Activated CD4-positive, alpha-beta T cell treated with anti-CD3 and anti-CD28 coated beads, Interleukin-2, amount 50 U/mL, for 4 hours (primary cell): ENCODE measurements around the gene TMEM163.

ENCODE experiments used
- DNase-seq, 2 experiments: peaks; one replicate each; pipeline ENCODE4 v3.0.0-alpha.2; 2020

The TMEM163 gene

GRCh38 chr2:134470561-134471168, 248.1 kb downstream of the TMEM163 start:
- no peak for DNase-seq

DNA sequence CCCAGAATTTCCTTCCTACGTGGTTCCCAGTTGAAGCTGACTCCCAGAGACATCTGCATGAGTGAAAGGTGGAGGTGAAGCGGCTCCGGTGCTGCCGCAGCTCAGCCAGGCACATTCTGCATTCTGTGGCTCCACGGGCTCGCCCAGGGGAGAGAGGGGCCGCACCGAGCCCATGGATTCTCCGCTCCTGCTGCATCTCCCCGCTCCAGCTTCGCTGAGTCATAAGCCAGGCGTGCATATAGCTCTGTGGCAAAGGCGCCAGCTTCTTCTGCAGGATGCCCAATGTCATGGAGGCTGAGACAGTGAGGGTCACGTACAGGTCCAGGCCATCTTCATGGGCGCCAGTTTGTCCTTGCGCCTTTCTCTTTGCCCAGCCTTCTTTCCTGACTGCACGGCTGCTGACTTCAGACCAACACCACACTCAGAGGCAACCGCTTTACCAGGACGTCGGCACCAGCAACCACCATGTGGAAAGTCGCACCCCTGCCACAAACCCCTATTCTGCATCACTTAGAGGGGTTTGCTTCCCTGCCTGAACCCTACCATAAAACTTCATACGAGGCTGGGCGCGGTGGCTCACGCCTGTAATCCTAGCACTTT, 249.2 kb downstream of the TMEM163 start:
- no peak for DNase-seq

DNA sequence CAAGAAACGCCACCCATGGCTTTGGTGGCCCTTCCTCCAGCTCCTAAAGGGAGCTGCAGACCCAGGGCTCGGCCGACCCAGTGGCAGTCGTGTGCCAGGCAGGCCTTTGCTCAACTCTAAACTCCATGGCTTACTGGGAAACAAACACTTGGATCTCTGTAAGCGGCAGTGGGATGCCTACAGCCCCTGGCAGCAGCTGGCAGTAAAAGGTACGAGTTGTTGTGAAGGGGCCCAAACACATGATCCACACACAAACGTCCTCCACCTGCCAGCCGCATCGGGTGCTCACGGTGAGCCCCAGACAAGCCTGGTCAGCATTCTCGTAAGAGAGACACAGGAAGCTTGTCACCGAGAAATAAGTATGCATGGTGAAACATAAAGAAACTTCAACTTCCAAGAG, 250.0 kb downstream of the TMEM163 start:
- no peak for DNase-seq

- DNase-seq: no peak
These were observed 250.6 kb downstream of the TMEM163 start for GRCh38 chr2:134468164-134468563.

DNA sequence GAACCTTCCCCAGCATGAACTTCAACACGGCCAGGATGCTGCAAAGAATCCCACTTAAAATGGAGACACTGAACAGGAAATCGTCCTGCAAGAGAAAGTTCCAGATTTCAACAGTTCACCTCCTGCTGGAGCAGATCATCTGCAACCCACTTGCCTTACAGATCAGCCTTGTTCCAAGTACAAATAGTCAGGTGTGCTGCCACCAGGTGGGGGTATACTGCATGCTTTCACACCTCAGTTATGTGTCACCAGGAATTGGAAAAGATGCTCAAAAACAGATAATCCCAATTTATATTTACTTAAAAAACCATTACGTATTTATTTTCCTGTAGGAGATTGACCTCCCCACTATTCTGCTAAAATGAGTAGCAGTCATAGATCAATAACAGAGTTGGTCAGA, 252.7 kb downstream of the TMEM163 start:
- peak; percentile 20 to 22 for DNase-seq

GRCh38 chr2:134465228-134466105, 253.3 kb downstream of the TMEM163 start:
- DNase-seq: no peak

DNA sequence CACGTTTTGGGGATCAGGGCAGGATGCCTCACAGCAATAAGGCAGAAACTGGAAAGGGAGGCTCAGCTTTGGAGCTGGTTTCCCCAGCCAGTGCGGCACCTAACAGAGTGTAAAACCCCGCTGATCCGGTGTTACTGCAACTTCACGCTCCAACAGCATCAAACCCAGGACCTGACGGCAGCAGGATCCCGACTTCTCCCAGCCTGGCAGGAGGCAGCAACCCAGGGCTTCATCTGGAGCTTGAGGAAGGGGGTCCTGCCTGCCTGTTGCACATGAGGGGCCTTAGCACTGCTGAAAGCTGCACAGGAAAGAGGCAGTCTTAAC, 255.1 kb downstream of the TMEM163 start:
- DNase-seq: no peak

DNA sequence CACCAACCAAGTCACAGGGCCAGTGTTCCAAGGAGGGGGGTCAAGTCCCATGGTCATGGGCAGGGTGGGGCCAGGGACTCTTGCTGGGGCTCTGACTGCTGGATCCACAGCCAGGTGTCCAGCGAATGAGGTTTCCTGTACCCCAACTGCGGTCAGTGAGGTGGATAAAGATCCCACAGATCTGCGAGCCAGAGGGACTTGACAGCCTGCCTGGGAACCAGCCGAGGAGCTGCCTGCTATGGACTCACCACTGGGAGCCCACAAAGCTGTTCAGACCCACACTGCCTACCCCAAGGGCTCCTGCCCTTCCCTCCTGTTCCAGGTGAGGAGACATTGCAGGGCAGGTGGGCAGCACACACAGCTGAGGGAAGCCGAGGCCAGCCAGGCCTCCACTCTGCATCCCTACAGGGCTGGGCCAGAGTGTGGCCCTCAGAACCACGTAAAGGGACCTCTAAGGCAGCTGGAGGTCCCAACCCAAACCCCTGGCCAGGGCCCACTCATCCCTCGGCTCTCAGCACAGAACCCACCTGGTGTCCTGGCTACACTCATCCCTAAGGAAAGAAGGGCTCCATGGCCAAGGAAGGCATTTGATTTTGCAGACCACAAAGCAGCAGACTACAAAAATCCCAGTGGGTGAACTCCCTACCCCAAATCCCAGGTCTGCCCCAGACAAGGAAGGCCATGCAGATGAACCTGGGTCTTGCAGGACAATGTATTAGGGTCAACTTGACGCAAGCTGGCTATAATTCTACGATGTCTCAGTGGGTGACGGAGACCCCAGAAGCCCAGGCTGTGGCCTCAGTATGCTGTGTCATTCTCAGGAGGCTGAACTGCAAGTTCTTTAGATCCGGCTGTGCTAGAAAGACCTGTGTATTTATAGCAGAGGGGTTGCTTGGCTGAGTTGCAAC, 255.8 kb downstream of the TMEM163 start:
- no peak for DNase-seq

DNA sequence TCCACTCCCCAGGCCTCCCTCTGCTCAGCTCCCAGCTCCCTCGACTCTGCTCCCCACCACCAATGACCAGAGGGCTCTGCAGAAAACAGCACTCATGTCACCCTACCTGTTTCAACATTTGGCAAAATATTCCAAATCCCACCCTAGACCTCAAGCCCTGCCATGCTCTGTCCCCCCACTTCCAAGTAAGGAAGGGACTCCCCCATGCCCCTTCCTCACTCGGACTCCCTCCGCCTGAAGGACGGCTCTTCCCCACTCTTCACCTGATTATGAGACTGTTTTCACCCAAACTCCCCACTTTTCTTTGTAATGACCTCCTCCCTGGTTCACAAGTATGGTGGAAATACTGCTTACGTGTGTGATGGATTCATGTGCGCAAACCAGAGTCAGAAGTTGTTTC, 256.5 kb downstream of the TMEM163 start:
- no peak for DNase-seq

GRCh38 chr2:134461511-134461910, 257.3 kb downstream of the TMEM163 start:
- DNase-seq: no peak

GRCh38 chr2:134460583-134460998, 258.2 kb downstream of the TMEM163 start:
- peak; percentile 22 to 25 for DNase-seq

DNA sequence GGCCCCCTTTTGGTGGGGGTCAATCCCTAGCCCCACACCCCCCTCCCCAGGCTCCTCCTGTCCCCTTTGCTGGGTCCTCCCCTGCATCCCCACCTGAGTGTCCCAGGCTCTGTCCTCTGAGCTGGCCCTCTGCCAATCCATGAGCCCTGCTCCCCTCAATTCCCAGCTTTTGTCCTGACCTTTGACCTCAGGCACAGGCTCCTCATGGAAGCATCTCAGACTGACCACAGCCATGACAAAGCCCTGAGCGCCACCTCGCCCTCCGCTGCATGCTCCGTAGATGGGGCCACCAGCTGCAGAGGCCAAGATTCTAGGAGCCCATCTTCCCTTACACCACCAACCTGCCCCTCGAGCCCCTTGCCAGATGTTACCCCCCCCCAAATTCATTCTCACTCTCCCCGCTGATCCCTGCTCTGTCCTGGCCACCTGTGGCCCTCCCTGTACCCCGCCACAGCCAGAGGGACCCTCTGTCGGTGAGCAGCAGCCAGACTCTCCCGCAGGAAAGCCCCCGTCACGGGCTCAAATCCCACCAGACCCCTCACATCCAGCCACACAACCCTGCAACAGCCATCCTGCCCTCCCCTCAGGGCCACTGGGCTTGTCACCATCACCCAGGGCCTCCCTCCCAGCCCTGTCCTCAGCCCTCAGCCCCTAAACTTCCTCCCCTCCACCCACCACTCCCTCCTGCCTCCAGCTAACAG, 258.9 kb downstream of the TMEM163 start:
- DNase-seq: no peak

DNA sequence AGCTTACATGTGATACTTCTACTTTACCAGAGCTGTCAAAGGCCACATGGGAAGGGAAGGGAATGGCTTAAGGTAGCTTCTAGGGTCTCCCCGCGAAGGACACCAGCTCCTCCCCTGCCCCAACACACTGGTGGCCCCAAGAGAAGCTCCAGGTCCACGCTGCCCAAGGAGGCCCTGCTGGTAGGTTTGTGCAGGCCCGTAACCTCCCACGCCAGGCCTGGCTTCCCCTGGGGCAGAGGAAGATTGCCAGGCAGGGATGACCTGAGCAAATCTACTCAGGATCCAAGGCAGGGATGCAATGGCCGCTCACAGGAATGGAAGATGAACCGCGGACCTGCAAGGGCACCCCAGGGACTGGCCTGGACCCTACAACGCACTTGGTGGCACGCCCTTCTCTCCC, 259.9 kb downstream of the TMEM163 start:
- DNase-seq: no peak

GRCh38 chr2:134458473-134458853, 260.3 kb downstream of the TMEM163 start:
- no peak for DNase-seq

DNA sequence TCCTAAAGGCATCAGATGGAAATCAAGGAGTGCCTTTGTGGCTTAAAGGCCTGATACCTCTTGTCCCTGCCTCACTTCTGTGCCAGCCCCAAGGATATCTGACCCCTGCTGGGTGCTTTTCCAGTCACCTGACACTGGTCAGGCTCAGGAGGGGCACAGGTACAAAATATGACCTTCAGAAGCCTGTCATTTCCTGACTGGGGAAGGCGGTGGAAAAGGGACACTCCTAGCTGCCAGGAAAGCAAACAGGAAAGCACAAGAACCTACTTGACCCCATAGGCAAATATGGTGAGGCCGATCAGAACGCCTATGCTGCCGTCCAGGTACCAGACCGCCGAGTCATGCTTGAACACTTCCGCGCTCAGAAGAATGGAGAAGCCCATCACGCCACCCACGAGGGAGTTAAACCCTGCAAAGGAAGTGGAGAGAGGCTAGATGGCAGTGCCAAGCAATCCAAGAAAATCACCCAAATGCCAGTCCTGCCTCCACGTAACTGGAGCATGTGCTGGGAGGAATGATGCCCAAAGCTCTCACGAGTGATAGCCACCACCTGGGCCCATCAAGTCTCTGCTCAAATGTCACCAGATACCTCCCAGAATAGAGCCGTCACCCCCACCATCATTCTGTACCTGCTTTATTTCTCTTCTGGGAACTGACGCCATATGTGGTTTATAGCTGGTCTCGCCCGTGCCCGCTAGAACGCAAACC, 260.9 kb downstream of the TMEM163 start:
- DNase-seq: no peak

DNA sequence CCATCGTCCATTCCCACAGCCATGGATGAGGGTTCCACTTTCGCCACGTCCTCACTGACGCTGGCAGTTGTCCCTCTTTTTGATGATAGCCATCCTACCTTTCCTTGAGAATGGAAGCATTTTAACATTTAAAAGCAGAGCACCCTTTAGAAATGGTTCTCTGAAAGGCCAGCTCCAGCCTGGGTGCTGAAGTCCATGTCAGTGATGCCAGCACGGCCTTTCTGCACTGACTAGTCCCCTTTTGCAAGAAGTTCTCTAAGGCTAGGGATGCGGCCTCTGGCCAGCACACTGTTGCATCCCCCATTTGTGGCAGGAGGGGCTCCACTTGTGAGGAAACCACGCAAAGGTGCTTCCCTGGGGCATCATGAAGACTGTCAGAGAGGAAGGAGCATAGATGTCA, 261.4 kb downstream of the TMEM163 start:
- DNase-seq: no peak

DNA sequence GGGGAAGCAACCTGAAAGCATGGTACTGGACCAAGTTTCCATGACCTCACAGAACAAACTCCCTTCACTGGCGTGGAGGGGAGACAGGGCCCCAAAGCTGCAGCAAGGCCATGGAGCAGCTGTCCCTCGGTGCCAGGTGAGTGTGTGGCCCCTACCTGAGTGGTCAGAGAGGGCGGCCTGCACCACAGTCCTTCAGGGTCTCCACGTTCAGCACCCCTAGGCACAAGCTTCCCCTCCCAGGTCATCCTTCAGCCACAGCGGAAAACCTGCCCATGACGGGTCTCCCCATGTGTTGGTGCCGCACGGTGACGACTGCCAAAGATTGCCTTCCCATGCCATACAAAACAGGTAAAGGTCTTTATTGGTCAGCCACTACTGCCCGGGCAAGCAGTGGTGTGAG, 263.4 kb downstream of the TMEM163 start:
- no peak for DNase-seq

DNA sequence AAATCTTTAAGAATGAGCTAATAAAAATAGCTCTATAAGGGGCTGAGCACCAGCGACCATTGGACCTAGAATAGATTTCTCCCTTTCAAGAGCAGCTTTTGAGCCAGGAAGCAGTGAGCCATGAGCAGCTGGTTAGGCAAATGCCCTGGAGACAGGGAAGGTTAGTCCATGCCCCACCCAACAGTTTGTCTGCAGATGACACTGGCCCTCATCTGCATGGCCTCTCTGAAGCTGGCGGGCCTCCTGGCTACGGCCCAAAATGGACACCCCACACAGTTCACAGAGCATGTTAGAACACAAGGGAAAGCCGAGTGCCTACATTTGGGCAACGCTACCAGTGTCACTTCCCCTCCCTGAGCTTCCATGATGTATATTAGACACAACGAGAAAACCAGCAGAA, 263.9 kb downstream of the TMEM163 start:
- DNase-seq: no peak

DNA sequence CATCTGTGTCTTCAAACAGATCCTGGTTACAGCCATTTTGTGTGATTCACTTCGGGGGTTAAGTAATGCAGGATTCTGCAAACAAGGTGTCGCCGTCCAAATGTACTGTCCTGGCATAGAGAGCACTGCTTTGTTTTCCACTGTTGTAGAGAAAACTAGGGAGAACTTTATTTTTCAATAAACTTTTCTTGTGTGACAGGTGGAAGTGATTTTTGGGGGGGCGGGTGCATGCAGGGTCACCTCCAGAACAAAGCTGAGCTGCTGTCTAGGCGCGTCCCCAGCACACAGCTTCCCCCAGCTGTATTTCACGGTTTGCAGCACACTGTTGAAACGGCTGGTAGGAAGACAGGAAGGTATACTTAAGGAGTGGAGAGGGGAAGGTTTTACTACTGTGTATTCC, 264.4 kb downstream of the TMEM163 start:
- DNase-seq: no peak

DNA sequence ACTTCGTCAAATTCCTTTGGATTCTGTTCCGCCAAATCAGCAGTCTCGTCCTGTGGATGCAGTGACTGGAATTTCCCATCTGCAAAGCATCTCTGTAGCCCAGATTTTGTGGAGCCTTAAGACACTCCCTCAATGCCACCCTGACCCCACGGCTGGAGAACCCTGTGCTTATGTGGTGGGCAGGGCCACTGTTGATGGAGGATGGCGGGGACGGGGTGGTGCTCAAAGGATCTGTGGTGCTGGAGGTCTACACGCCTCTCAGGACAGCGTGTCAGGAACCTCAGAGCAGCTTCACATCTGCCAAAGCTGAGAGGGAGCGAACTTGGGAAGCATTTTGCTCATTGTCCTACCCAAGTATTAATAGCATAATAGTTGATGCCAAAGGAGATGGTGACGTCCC, 264.8 kb downstream of the TMEM163 start:
- no peak for DNase-seq

DNA sequence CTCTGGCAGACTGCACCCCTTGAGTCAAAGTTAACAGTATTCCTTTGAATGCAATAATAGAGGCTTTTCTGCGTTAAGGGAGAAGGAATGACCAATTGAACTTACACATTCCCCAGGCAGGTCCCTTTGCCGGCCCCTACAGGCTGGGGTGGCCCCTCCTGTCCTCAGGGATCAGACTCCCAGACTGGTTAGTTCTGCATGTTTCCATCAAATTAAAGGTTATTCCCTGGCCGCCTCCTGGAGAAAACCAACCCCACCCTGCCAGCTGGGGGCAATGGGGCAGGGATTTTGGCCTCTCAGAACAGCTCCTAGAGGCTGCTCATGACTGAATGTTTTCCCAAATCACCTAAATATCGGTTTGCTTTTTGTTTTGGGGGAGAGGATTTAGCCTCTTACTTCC, 265.3 kb downstream of the TMEM163 start:
- DNase-seq: no peak
